ENCODE measurements around the gene YY1.

The YY1 gene

DNA sequence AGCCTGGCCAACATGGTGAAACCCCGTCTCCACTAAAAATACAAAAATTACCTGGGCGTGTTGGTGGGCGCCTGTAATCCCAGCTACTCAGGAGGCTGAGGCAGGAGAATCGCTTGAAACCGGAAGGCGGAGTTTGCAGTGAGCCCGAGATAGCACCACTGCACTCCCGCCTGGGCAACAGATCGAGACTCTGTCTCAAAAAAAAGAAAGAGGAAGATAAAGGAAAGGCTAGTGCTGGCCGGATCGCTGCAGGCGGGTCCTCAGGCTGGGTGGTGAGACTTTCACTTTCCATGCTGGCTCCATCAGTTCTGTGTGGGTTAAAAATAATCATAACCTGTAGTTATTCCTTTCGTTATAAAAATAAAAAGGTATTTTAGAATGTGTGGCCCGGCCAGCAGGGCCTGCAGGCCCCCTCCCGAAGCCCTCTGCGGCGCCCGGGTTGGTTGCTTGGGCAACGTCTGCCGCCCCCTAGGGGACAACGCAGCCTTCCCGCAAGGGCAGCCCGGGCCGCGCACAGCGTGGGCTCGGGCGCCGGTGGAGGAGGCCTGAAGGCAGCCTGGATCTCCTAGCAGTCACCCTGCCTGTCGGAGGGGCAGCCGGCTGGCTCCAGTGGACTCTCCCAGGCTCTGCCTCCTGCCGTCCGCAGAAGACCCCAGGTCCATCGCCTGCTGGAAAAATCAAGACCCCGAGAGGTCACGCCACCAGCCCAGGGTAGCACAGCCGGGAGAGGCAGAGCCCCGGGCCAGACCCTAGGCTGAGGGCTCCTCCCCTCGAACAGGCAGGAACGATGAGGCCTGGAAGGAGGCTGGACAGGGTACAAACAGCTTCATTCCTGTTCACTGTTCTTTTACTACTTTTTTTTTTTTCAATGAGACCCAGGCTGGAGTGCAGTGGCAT is 79.2 kb downstream of the YY1 start:
- peak; percentile 60 for DNase-seq

DNA sequence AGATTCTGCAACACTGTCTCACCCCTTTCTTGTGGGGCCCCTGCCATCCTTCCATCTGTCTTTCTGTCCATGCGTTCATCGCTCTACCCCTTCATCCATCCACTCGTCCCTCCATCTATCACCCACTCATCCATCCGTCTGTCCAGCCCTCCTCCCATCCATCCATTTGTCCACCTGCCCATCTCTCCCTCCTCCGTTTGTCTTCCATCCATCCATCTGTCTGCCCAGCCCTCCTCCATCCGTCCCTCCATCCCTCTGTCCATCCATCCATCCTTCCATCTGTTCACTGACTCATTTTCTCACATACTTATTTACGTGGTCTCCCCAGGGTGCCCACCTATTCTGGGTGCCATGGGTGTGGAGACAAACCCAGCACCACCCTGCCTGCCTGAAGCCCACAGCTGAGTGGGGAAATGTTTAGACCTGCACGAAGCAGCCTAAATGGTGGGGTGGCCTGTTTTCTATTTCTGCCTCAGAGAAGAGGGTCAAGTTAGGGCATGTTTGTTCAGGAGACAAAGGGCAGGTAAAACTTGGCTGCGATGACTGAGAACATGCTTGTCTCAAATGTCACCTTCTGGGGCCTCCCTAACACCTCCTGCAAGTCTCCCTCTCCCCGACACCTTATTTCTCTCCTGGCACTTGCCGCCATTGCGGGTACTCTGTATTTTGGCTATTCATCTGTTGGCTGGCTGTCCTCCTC is 81.4 kb downstream of the YY1 start:
- DNase-seq, result no peak

DNA sequence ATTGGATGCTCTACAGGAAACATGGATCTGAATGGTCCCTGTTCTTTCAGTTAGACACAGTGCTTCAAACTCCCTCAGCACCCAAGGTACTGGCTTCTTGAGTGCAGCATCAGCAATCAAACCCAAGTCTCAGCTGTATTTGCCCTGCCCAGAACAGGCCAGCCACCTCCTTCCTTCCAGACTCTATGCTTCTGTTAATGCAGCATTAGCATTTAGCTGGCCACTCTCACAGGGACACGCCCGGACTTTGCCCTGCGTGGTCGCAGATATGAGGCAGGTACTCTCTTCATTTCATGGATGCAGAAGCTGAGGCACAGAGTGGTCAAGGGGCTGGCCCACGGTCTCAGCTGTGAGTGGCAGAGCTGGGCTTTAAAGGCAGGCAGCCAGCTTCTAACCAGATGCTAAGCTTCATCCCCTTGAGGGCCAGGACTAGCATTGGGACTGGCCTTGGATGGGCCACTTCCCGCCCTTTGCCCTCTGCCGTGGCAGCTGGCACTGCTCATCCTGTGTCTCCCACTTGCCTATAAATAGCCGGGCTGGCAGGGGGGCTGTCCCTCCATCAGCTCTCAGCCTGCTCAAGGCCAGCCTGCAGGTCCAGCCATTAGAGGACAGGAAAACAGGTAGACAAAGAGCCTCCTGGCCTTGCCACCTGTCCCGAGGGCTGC is 82.7 kb downstream of the YY1 start:
- no peak for DNase-seq

DNA sequence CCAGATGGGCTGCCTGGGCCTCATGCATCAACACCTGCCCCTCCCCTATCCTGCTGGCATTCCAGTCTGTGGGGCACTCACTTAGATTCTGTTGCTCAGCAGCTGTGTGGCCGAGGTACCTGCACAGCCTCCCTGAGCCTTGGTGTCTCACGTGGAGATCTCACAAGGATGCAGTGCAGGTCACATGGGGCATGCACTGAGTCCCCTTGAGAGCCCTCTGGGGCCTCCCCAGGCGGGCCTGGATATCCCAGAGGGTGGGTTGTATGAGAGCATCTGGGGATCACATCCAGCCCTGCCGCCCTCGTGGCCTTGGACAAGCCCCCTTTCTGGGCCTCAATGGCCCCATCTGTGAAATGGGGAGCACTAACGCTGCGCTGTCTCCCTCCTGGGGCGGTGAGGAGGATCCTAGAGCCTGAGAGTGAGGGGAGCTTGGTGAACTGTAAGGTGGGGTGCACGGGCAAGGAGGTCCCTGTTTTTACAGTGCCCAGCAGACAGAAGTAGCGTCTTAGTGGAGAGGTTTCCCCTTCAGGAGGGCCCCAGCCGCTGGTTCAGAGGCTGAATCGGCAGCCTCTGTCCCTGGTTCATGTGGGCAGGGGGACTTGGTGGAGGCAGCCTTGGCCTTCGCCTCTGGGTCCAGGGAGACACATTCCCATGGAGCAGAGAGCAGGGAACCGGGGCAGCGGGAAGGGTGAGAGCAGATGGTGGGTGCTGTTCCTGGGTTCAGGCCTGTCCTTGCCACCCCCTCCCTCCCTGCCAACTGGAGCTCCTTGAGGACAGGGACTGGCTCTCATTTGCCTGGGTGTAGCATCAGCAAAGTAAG is 83.4 kb downstream of the YY1 start:
- no peak for DNase-seq

DNA sequence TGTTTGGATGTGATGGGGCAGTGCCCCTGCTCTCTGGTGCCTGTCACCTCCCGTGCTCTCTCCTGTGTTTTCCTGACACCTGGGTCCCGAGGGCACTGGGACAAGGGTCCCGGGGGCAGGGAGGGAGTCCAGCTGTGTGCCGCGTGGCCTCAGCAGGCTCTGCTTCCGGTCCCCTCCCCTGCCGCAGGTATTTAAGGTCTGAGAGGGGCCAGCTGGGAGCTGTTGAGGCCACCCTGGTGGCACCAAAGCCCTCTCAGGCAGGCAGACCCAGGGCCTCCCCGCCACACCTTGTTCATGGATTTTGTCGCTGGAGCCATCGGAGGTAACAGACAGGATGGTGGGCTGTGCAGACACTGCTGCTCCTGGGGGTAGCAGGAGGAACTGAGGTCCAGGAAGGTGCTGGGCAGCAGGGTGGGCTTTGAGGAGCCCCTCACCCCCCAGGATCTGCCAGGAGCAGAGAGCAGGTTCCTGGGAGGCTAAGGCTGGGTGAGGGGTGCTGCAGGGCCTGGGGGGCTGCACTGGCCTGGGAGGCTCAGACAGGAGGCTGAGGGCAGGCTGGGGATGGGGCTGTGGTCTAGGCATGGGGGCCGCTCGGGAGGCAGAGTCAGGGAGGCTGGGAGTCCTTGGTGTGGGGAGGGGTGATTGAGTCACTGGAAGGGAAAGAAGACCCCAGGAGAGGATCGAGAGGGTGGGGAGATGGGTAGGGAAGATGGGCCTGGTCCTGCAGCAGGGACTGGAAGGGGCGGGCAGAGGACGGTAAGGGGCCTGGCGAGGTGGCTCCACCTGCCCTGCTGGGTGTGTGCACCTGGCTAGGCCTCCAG is 84.4 kb downstream of the YY1 start, which contains the start of gene SLC25A47:
TSS of gene SLC25A47 (plus strand) at position 219 of the 821 bp plus-strand sequence. CDS start at position 295, 76 bp downstream.
- no peak for DNase-seq

DNA sequence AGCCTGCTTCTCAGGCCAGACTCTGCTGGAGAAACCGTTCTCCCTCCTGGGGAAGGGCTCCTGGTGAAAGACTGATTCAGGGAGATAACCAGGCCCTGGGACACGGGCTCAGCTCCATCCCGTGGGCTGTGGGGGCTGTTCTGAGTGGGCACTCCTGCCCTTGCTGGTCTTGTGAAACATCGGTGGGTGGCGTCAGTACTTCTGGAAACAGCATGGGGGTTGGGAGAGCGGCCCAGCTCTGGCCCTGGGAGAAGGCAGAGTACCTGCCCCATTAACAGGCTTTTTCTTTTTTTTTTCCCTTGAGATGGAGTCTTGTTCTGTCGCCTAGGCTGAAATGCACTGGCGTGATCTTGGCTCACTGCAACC is 85.0 kb downstream of the YY1 start:
- no peak for DNase-seq

DNA sequence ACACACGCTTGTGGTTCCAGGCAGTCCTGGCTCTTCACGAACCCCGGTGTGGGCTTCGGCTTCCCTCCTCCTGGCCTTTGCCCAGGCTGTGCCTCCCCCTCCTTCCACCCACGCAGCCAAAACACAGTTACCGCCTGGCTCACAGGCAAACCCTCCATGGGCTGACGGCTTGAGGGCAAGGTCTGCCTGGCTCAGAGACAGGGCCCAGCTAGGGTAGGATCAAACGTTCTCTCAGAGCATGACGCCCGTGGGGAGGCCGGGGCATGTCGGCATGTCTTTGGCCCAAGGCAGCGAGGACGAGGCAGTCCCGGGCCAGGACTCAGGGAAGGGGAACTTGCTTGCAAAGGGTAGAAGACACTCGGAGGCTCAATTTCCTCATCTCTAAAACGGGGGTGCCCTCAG is 86.3 kb downstream of the YY1 start:
- DNase-seq, result no peak

DNA sequence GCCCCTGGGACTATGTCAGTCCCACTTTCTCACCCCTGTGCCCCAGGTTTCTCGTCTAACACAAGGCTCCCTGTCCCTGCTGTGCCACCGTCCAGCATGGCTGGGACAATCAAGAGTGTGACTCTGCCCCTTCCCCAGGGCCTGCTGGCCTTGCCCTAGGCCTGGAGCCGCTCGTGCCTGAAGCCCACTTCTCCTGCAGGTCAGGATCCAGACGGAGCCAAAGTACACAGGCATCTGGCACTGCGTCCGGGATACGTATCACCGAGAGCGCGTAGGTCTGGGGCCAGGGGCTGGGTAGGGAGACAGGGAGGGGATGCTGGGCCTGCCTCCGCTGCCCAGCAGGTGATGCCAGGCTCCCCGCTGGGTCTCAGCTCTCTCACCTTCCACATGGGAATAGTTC is 87.0 kb downstream of the YY1 start:
- DNase-seq, result no peak

DNA sequence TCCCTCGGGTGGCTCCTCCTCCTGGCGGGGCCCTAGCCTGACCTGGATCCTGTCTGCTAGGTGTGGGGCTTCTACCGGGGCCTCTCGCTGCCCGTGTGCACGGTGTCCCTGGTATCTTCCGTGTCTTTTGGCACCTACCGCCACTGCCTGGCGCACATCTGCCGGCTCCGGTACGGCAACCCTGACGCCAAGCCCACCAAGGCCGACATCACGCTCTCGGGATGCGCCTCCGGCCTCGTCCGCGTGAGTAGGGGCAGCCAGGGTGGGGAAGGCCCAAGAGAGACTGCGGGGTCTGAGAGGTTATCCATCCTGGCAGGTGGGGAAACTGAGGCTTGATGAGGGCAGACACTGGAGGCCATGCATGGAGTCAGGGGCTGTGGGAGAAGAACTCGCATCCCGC is 88.2 kb downstream of the YY1 start:
- no peak for DNase-seq

DNA sequence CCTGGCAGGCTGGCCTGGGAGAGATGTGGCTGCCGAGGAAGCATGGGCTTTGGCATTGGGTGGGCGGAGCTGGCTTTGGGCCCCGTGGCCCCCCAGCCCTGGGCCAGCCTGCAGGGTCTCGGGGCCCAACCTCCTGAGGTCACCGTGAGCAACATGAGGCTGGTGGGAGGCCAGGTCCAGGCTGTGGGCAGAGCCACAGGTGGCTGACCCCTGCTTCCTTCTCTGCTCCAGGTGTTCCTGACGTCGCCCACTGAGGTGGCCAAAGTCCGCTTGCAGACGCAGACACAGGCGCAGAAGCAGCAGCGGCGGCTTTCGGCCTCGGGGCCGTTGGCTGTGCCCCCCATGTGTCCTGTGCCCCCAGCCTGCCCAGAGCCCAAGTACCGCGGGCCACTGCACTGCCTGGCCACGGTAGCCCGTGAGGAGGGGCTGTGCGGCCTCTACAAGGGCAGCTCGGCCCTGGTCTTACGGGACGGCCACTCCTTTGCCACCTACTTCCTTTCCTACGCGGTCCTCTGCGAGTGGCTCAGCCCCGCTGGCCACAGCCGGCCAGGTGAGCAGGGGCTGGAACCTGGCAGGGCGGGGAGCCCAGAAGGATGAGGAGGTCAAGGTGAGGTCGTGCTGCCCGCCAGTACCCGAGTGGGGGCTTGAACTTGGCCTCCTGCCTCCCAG is 89.7 kb downstream of the YY1 start:
- DNase-seq, result no peak

DNA sequence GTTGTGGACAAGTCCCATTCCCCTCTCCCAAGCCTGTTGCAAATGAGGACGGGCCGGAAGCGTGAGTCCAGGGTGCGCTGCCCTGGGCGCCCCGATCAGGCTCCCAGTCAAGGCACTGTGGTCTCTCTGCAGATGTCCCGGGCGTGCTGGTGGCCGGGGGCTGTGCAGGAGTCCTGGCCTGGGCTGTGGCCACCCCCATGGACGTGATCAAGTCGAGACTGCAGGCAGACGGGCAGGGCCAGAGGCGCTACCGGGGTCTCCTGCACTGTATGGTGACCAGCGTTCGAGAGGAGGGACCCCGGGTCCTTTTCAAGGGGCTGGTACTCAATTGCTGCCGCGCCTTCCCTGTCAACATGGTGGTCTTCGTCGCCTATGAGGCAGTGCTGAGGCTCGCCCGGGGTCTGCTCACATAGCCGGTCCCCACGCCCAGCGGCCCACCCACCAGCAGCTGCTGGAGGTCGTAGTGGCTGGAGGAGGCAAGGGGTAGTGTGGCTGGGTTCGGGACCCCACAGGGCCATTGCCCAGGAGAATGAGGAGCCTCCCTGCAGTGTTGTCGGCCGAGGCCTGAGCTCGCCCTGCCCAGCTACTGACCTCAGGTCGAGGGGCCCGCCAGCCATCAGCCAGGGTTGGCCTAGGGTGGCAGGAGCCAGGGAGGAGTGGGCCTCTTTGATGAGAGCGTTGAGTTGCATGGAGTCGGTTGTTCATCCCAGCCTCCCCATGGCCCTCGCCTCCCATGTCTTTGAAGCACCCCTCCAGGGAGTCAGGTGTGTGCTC is 90.5 kb downstream of the YY1 start:
- DNase-seq, result no peak

DNA sequence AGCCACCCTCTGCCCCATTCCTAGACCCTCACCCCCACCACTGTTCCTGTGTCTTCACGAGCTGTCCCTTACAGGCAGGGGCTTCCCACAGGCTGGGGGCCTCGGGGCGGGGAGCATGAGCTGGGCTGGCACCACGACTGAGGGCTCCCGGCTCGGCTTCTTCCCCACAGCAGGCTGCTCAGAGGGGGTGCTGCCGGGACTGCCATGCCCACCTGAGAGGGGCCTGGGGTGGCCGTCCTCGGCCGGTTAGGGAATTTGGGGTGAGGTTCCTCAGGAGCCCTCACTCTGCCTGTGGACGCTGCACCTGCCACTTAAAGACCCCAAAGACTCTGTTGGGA is 91.0 kb downstream of the YY1 start:
- no peak for DNase-seq

DNA sequence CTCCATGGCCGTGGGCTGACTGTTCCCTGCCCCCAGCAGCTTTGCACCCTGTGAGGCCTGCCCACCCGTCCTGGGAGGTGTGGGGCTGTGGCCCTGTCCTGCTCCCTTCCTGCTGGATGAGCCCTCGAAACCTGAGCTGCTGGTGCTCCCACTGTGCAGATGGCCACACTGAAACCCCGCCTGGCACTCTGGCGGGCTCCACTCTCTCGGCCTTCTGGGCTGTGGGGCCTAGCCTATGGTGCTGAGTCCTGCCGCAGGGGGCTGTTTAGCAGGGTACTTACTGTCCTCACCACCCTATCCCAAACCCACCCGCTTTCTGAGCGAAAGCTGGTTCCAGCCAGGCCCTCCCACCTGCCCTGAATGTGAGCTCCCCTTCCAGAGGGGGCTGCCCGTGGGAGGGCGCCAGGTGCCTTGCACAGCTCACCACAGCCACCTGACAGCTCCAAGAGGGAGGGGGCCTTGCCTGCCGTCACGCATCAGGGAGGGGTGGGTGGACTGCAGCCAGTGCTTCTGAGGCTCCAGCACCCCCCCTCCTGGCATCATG is 91.5 kb downstream of the YY1 start:
- DNase-seq, result no peak

DNA sequence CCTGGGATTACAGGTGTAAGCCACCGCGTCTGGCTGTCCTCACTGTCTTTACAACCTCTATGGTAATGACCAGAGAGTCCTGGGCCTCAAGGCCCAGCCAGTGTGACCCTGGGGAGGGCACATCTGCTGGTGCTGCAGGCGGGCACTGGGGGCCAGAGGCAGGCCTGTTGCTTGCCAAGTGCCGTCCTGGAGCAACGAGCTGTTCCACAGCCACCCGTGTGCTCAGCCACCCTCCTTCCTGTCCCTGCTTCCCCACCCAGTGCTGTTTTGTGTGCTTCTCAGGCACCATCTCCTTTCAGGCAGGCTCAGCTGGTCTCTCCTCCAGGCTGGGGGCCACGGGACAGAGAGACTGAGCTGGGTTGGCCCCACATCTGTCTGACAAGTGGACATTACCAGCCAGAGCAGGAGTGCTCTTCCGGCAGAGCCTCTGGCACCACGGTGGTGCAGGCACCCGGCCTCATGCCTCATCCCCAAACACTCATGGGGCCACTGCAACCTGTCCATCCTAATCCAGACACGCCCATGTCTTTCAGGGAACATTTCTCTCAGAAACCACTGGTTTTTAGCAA is 93.2 kb downstream of the YY1 start:
- no peak for DNase-seq

All from T-helper 9 cell (primary cell).